HCT116 (cell line): Measurements from ENCODE around the gene DLG4. TPM values are rescaled to one million over a fixed set of nuclear protein-coding genes. Genes with fewer than 3 reads are reported as not detected.
"Not testable (repeated sequence)": the region's sequence is repeated elsewhere in the genome, so short reads cannot be mapped to it uniquely, and the experiment has no call there.

ENCODE experiments used
- ATAC-seq: fragments of 200-7000 bp; cut with Tn5 transposase; 2 replicates; pipeline ENCODE4 v1.9.1; 2020; ENCODE audit warnings: mild to moderate bottlenecking, moderate library complexity
- BruUV-seq: library from RNA; stranded (reverse); fragments of 400-500 nt; replicated peaks from 2 replicates; lab custom pipeline; 2021; lab: Mats Ljungman, UMichigan
- CTCF ChIA-PET: fragments of 300-600 bp; sonication (Branson Sonifier 250); formaldehyde crosslinking; loops from one replicate; lab custom pipeline; 2021; ENCODE audit warnings: antibody characterized with exemption; lab: Charles Lee
- POLR2A ChIA-PET: fragments of 300-600, 350-600 bp; sonication (Branson Sonifier 250); formaldehyde crosslinking; loops from one replicate; lab custom pipeline; 2021; ENCODE audit warnings: antibody characterized with exemption; lab: Charles Lee
- RAD21 ChIA-PET, 2 experiments: fragments of 300-600 bp; sonication (Branson Sonifier 250); formaldehyde crosslinking; loops; one replicate each; lab custom pipeline; 2023; ENCODE audit warnings: low total read pairs in 2 of 2; ENCODE audit not compliant: uncharacterized antibody in 2 of 2, unreplicated experiment in 2 of 2, low non-redundant PET in 1 of 2; lab: Charles Lee
- DNase-seq: peaks from one replicate; pipeline ENCODE4 v3.0.0-alpha.2; 2010; ENCODE audit warnings: low read depth, low spot score
- H2AFZ ChIP-seq: fragments of 200-600 bp; shearing (Covaris generic), sonication (generic); 2 replicates; pipeline ENCODE4 v1.6.1; 2017; ENCODE audit warnings: low read depth, mixed run types, mixed read lengths, antibody characterized with exemption, low read length; ENCODE audit not compliant: poor library complexity, severe bottlenecking
- H3K27ac ChIP-seq: 2 replicates; pipeline ENCODE4 v1.5.1; 2012; ENCODE audit warnings: low read depth, low read length
- H3K27me3 ChIP-seq: fragments of 200-600 bp; sonication (generic); 2 replicates; pipeline ENCODE4 v1.6.1; 2016; ENCODE audit warnings: mixed run types, low read length, mixed read lengths; ENCODE audit not compliant: insufficient read depth
- H3K36me3 ChIP-seq, 2 experiments: fragments of 200-500 bp in 1 of 2; fragments of 200-600 bp in 1 of 2; sonication (Bioruptor generic) in 1 of 2; sonication (generic) in 1 of 2; 2 replicates each; pipeline versions ENCODE4 v1.5.1 to v1.6.1; 2014 to 2016; ENCODE audit warnings: low read length in 2 of 2, inconsistent platforms in 1 of 2, mixed read lengths in 1 of 2, mixed run types in 1 of 2; ENCODE audit not compliant: insufficient read depth in 2 of 2, control insufficient read depth in 1 of 2
- H3K4me1 ChIP-seq, 2 experiments: fragments of 200-600 bp in 1 of 2; sonication (generic) in 1 of 2; 2 replicates each; pipeline versions ENCODE4 v1.5.1 to v1.6.1; 2012 to 2017; ENCODE audit warnings: low read length in 2 of 2, inconsistent platforms in 1 of 2, mild to moderate bottlenecking in 1 of 2, mixed read lengths in 1 of 2, mixed run types in 1 of 2, moderate library complexity in 1 of 2; ENCODE audit not compliant: insufficient read depth in 2 of 2, control insufficient read depth in 1 of 2
- H3K4me2 ChIP-seq: fragments of 200-600 bp; sonication (generic); 2 replicates; pipeline ENCODE4 v1.6.1; 2017; ENCODE audit warnings: mixed run types, low read length, mixed read lengths
- H3K4me3 ChIP-seq, 2 experiments: fragments of 200-600 bp in 1 of 2; sonication (generic) in 1 of 2; replicated peaks in 1 of 2; 2 replicates each; pipeline ENCODE4 v1.5.1; 2011 to 2016; ENCODE audit warnings: low read length in 2 of 2, control low read depth in 1 of 2, low read depth in 1 of 2, mild to moderate bottlenecking in 1 of 2, mixed read lengths in 1 of 2, mixed run types in 1 of 2
- H3K79me2 ChIP-seq: fragments of 200-600 bp; sonication (generic); 2 replicates; pipeline ENCODE4 v1.6.1; 2017; ENCODE audit warnings: mild to moderate bottlenecking, mixed run types, low read length, moderate library complexity, mixed read lengths; ENCODE audit not compliant: insufficient read depth
- H3K9ac ChIP-seq: fragments of 200-600 bp; sonication (generic); 2 replicates; pipeline ENCODE4 v1.6.1; 2016; ENCODE audit warnings: low read length, mixed read lengths
- H3K9me2 ChIP-seq: fragments of 200-600 bp; sonication (generic), shearing (Covaris generic); 2 replicates; pipeline ENCODE4 v1.6.1; 2017; ENCODE audit warnings: mixed run types, mild to moderate bottlenecking, moderate library complexity; ENCODE audit not compliant: insufficient read depth
- H3K9me3 ChIP-seq, 2 experiments: fragments of 200-500 bp in 1 of 2; fragments of 200-600 bp in 1 of 2; sonication (Bioruptor generic) in 1 of 2; sonication (generic) in 1 of 2; 2 replicates each; pipeline ENCODE4 v1.6.1; 2014 to 2017; ENCODE audit warnings: low read length in 2 of 2, mixed read lengths in 2 of 2, inconsistent platforms in 1 of 2, low read depth in 1 of 2, mild to moderate bottlenecking in 1 of 2, mixed run types in 1 of 2, moderate library complexity in 1 of 2; ENCODE audit not compliant: control insufficient read depth in 1 of 2, insufficient read depth in 1 of 2
- H4K20me1 ChIP-seq: fragments of 200-600 bp; sonication (generic), shearing (Covaris generic); 2 replicates; pipeline ENCODE4 v1.6.1; 2017; ENCODE audit warnings: mixed run types, mild to moderate bottlenecking, moderate library complexity; ENCODE audit not compliant: insufficient read depth
- intact Hi-C: fragments of 100-400 bp; cut with micrococcal nuclease; formaldehyde crosslinking; loops from 2 replicates; pipeline ENCODE4 v1.10.0; 2022
- total RNA-seq: library from RNA; stranded (reverse); gene quantifications from one replicate; pipeline ENCODE4 v1.2.1, GENCODE V29; 2021; ENCODE audit not compliant: unreplicated experiment

DLG4 gene
- total RNA-seq, 1 experiment from 2014 or later: 15.0 TPM

DNA sequence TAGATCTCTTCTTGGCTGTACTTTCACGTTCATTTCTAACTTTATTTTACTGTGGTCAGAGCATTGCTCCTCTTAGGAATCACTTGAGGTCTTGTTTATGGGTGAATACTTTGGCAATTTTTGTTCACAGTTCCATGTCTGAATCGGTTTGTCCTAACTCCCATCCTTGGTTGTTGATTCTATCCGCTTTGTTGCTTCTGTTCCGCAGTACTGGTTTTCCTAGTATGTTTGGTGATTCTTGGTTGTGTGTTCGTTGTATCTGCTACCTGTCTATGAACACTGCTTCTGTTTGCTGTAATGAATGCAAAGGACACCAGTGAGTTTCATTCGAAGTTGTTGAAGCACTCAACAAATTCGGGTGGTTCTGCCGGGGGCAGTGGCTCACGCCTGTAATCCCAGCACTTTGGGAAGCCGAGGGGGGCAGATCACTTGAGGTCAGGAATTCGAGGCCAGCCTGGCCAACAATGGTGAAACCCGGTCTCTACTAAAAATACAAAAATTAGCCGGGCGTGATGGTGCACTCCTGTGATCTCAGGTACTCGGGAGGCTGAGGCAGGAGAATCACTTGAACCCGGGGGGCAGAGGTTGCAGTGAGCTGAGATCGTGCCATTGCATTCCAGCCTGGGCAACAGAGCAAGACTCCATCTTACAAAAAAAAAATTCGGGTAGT lies 47.0 kb downstream of the DLG4 start:
- H2AFZ ChIP-seq, H4K20me1 ChIP-seq, H3K4me3 ChIP-seq, H3K79me2 ChIP-seq, BruUV-seq, H3K27ac ChIP-seq, H3K4me1 ChIP-seq, H3K36me3 ChIP-seq, DNase-seq, POLR2A ChIA-PET, H3K27me3 ChIP-seq, ATAC-seq, intact Hi-C loops, H3K4me2 ChIP-seq, RAD21 ChIA-PET, H3K9ac ChIP-seq, H3K9me2 ChIP-seq: not testable (repeated sequence)
- CTCF ChIA-PET: interaction anchor here (0.7 kb wide), 1 partner anchor 19 kb away, joined by 3 read pairs; no protein-coding TSS in a partner anchor
- peaks cover 0 to 11% of the 10 kb centered on the region in 2 experiments; a peak in 1 of 4 replicates for H3K9me3 ChIP-seq

DNA sequence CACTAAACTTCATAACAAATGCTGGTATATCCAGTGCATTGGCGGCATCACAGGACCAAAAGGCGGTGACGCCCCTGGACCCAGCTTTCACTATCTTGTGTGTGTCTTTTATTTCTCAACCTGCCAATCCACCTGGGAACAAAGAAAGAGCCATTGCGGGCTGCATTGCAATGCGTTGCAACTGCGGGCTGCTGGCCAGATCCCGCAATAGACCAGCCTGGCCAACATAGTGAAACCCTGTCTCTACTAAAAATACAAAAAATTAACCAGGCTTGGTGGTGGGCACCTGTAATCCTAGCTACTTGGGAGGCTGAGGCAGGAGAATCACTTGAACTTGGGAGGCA lies 50.1 kb downstream of the DLG4 start:
- intact Hi-C loops, H4K20me1 ChIP-seq, DNase-seq, CTCF ChIA-PET, H3K9me2 ChIP-seq, H3K4me2 ChIP-seq, H2AFZ ChIP-seq, RAD21 ChIA-PET, ATAC-seq, H3K4me1 ChIP-seq, H3K4me3 ChIP-seq, H3K27ac ChIP-seq, H3K36me3 ChIP-seq, H3K9ac ChIP-seq, H3K79me2 ChIP-seq, BruUV-seq, H3K27me3 ChIP-seq, H3K9me3 ChIP-seq: not testable (repeated sequence)
- POLR2A ChIA-PET: interaction anchor here (0.6 to 1.2 kb wide), 2 partner anchors 9 to 1003 kb away, joined by 3 to 5 read pairs; no protein-coding TSS in a partner anchor

DNA sequence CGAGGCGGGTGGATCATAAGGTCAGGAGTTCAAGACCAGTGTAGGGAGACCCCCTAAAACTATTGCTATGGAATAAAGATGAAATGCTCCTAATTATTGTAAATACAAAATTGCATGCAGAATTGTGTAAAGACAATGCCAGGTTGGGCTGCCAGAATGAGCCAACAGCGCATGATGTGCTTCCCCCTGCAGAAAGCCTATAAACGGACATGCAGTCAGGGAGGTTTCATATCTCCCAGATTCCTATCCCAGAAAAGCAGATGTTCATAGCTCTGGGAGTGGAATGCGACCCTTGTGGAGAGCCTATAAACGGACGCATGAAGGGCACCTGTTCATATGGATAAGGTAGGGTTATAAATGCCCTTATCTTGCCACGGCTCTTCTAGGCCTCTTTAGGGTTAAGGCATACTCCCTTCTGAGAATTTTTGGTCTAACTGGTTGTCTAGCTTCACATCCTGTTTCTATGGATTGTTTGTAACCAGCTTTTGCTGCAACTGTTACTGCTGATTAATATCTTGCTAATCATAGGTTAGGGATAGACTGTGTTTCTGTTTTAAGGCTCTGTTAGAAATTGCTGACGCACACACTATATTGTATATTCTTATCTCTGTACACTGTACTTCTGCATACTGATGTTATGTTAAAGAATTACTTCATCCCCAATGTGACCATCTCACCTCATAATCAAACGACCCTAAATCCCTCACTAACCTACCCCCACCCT lies 50.6 kb downstream of the DLG4 start:
- ATAC-seq, H3K9me3 ChIP-seq, H3K4me2 ChIP-seq, BruUV-seq, H2AFZ ChIP-seq, H3K27me3 ChIP-seq, H3K9ac ChIP-seq, H3K9me2 ChIP-seq, H3K36me3 ChIP-seq, CTCF ChIA-PET, H3K4me1 ChIP-seq, DNase-seq, H3K27ac ChIP-seq, H4K20me1 ChIP-seq, H3K79me2 ChIP-seq, intact Hi-C loops, H3K4me3 ChIP-seq: not testable (repeated sequence)
- ChIA-PET RAD21 (interaction anchor here in 1 of 2 experiments (0.6 kb wide), 1 partner anchor 109 kb away, joined by 3 read pairs; no protein-coding TSS in a partner anchor), POLR2A (interaction anchor here (0.6 to 1.2 kb wide), 2 partner anchors 8 to 1003 kb away, joined by 3 to 5 read pairs; no protein-coding TSS in a partner anchor)
